ENCODE data around the gene ZBTB16. TPM values are rescaled to one million over a fixed set of nuclear protein-coding genes. Genes with fewer than 3 reads are reported as not detected.

ZBTB16 gene
- polyA plus RNA-seq, 1 experiment: not detected

DNA sequence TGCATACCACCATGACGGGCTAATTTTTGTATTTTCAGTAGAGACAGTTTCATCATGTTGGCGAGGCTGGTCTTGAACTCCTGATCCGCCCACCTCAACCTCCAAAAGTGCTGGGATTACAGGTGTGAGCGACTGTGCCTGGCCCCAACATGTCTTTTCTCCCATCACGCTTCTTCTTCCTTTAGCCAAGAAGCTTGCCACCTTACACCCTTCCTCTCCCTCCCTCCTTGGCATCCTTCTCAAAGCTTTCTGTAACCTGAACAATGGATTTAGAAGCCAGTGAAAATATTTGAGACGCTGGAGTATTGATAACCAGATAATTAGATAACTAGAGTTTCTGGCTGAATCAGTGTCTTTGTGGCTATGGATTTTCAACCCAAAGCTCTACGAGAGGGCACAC is 225.4 kb downstream of the ZBTB16 start:
- CTCF ChIA-PET: interaction anchor here (0.9 to 1.2 kb wide), 3 partner anchors 22 to 32 kb away, joined by 3 read pairs; no protein-coding TSS in a partner anchor

DNA sequence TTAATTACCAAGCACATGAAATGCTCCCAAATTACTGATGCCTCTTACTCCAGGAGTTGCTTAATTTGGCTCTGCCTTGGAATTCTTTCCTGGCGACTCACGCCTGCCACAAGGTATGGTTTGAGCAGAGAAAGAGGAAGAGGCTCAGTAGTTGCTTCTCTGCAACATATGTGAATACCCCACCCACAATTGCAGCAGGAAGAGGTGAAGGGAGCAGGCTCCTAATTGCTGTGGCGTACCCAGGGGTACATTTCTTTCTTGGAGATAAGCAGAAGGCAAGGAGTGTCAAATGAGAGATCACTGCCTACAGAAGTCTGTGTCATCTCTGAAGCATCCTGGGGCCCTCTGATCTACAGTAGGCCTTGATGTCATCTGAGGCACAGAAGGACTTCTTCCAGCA is 226.1 kb downstream of the ZBTB16 start:
- Histone ChIP-seq H3K4me3 (ENCODE audit: low read depth, low read length) (no peak overlapping the region), H3K9me3 (ENCODE audit: control insufficient read depth, insufficient read depth, low read length) (no peaks in the 10 kb centered on the region), H3K27me3 (ENCODE audit: control insufficient read depth, insufficient read depth, low read length) (no peaks in the 10 kb centered on the region), H3K27ac (ENCODE audit: low read depth, low read length) (no peak overlapping the region)
- no peak for DNase-seq (ENCODE audit: low read depth, low spot score)
- CTCF ChIA-PET: interaction anchor here (0.9 to 1.2 kb wide), 3 partner anchors 23 to 32 kb away, joined by 3 read pairs; no protein-coding TSS in a partner anchor
- TF ChIP-seq, protein P1, sequence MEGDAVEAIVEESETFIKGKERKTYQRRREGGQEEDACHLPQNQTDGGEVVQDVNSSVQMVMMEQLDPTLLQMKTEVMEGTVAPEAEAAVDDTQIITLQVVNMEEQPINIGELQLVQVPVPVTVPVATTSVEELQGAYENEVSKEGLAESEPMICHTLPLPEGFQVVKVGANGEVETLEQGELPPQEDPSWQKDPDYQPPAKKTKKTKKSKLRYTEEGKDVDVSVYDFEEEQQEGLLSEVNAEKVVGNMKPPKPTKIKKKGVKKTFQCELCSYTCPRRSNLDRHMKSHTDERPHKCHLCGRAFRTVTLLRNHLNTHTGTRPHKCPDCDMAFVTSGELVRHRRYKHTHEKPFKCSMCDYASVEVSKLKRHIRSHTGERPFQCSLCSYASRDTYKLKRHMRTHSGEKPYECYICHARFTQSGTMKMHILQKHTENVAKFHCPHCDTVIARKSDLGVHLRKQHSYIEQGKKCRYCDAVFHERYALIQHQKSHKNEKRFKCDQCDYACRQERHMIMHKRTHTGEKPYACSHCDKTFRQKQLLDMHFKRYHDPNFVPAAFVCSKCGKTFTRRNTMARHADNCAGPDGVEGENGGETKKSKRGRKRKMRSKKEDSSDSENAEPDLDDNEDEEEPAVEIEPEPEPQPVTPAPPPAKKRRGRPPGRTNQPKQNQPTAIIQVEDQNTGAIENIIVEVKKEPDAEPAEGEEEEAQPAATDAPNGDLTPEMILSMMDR (IDR thresholded peaks at IDR 0.05; ENCODE audit: low read depth, low read length): no peak
- POLR2A ChIA-PET: no interaction called here

More for the DNA sequence above, 225.4 kb downstream of the ZBTB16 start:
- H3K27ac ChIP-seq (ENCODE audit: low read depth, low read length): no peak overlapping the region
- no peak overlapping the region for H3K4me3 ChIP-seq (ENCODE audit: low read depth, low read length)
- no peaks in the 10 kb centered on the region for H3K27me3 ChIP-seq (ENCODE audit: control insufficient read depth, insufficient read depth, low read length)
- no peaks in the 10 kb centered on the region for H3K9me3 ChIP-seq (ENCODE audit: control insufficient read depth, insufficient read depth, low read length)
- TF ChIP-seq, protein P1 (IDR thresholded peaks at IDR 0.05; ENCODE audit: low read depth, low read length): no peak
- POLR2A ChIA-PET: no interaction called here
- no peak for DNase-seq (ENCODE audit: low read depth, low spot score)

DNA sequence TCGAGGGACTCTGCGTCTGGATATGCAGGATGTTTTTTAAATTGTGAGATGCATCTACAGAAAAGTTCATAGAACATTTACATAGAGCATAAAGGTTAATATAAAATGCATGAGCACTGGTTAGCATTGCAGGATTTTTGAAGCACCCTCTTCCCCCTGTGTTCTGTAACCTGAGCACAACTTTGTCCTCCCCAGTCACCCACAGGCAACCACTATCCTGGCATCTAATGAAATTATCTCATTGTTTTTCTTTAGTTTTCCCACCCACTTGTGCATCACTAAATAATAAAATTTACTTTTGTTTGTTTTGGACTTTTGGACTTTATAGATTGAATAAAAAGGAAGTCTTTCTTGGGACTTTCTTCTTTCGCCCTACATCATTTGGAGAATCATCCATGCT is 226.7 kb downstream of the ZBTB16 start:
- ChIA-PET CTCF (no interaction called here), POLR2A (no interaction called here)
- no peaks in the 10 kb centered on the region for H3K27me3 ChIP-seq (ENCODE audit: control insufficient read depth, insufficient read depth, low read length)
- TF ChIP-seq, protein P1 (IDR thresholded peaks at IDR 0.05; ENCODE audit: low read depth, low read length): no peak
- no peaks in the 10 kb centered on the region for H3K9me3 ChIP-seq (ENCODE audit: control insufficient read depth, insufficient read depth, low read length)
- no peak for DNase-seq (ENCODE audit: low read depth, low spot score)
- no peak overlapping the region for H3K27ac ChIP-seq (ENCODE audit: low read depth, low read length)
- H3K4me3 ChIP-seq (ENCODE audit: low read depth, low read length): no peak overlapping the region

DNA sequence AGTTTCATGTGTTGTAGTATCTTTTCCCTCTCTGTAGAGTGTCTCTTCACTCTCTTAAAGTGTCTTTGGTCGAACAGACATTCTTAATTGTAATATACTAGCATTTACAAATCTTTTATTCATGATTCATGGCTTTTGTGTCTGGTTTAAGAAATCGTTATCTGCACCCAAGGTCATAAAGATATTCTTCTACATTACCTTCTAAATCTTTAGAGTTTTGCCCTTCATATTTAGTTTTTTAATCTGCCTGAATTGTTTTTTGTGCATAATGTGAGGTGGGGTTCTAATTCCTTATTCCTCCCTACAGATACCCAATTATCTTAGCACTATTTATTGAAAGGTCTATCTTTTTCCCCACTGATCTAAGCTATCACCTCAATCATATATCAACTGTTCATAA is 227.6 kb downstream of the ZBTB16 start:
- H3K4me3 ChIP-seq (ENCODE audit: low read depth, low read length): no peak overlapping the region
- H3K27ac ChIP-seq (ENCODE audit: low read depth, low read length): no peak overlapping the region
- TF ChIP-seq, protein P1 (IDR thresholded peaks at IDR 0.05; ENCODE audit: low read depth, low read length): no peak
- H3K27me3 ChIP-seq (ENCODE audit: control insufficient read depth, insufficient read depth, low read length): no peaks in the 10 kb centered on the region
- ChIA-PET POLR2A (no interaction called here), CTCF (interaction anchor here (0.9 to 1.8 kb wide), 4 partner anchors 21 to 60 kb away, joined by 3 to 5 read pairs (median 4); no protein-coding TSS in a partner anchor)
- H3K9me3 ChIP-seq (ENCODE audit: control insufficient read depth, insufficient read depth, low read length): no peaks in the 10 kb centered on the region
- no peak for DNase-seq (ENCODE audit: low read depth, low spot score)

DNA sequence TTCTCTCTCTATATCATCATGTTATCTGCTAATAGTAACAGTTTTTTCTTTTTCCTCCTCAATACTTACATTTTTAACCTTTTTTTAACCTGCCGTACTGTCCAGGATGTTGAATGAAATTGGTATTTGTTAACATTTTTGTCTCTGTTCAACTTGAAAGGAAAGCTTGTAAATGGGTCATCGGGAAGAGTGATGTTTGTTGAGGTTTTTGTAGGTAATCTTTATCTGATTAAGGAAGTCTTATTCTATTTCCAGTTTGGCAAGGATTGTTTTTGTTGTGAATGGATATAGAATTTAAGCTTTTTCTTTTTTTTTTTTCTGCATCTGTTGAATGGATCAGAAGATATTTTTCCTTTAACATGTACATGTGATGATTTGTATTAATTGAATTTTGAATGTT is 228.6 kb downstream of the ZBTB16 start:
- Histone ChIP-seq H3K27ac (ENCODE audit: low read depth, low read length) (no peak overlapping the region), H3K9me3 (ENCODE audit: control insufficient read depth, insufficient read depth, low read length) (no peaks in the 10 kb centered on the region), H3K4me3 (ENCODE audit: low read depth, low read length) (no peak overlapping the region), H3K27me3 (ENCODE audit: control insufficient read depth, insufficient read depth, low read length) (no peaks in the 10 kb centered on the region)
- TF ChIP-seq, protein P1 (IDR thresholded peaks at IDR 0.05; ENCODE audit: low read depth, low read length): no peak
- ChIA-PET CTCF (interaction anchor here (0.8 to 1.8 kb wide), 4 partner anchors 20 to 393 kb away, joined by 3 to 7 read pairs (median 5); no protein-coding TSS in a partner anchor), POLR2A (no interaction called here)
- no peak for DNase-seq (ENCODE audit: low read depth, low spot score)
